Measurements from ENCODE around the gene NPHS1. TPM values are rescaled to one million over a fixed set of nuclear protein-coding genes. Genes with fewer than 3 reads are reported as not detected.

Gene NPHS1
- total RNA-seq, 4 donors from 2014 or later, result not detected

DNA sequence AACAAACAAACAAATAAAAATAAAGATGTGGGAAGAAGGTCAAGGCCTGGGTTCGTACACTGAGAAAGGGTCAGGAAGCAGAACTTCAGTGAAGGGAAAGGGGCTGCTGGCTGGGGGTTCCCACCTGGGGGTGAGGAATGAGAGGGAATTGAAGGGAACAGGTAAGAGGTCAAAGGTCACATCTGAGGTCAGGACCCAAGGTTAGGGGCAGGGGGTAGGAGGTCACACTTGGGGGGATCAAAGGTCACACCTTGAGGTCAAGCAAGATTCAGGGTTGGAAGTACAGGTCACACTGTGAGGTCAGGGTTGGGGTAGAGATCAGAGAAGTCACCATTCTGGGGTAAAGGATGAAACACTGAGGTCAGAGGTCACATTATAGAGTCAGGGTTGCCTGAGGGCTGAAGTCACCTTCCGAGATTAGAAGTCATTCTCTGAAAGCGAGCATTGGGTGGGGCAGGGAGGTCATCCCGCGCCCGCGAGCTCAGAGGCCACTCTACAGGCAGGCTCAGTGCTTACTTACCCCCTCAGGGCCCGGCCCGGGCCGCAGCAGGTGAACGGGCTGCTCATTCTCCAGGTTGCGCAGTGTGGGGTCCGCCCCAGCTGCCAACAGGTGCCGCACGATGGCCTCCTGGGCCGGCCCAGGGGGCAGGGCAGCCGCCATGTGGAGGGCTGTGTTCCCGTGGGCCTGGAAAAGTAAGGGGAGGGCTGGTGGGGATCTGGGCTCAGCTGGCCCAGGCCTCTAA is 37.2 kb upstream of the NPHS1 start:
- intact Hi-C loops (cut with DNase I), result loop anchor here (10.0 kb wide), 1 partner anchor 115 kb away; the partner anchor contains the start of gene ARHGAP33
- H3K9me3 ChIP-seq, result no peaks in the 10 kb centered on the region
- H3K4me3 ChIP-seq, result no peak overlapping the region
- TF ChIP-seq, protein P1, sequence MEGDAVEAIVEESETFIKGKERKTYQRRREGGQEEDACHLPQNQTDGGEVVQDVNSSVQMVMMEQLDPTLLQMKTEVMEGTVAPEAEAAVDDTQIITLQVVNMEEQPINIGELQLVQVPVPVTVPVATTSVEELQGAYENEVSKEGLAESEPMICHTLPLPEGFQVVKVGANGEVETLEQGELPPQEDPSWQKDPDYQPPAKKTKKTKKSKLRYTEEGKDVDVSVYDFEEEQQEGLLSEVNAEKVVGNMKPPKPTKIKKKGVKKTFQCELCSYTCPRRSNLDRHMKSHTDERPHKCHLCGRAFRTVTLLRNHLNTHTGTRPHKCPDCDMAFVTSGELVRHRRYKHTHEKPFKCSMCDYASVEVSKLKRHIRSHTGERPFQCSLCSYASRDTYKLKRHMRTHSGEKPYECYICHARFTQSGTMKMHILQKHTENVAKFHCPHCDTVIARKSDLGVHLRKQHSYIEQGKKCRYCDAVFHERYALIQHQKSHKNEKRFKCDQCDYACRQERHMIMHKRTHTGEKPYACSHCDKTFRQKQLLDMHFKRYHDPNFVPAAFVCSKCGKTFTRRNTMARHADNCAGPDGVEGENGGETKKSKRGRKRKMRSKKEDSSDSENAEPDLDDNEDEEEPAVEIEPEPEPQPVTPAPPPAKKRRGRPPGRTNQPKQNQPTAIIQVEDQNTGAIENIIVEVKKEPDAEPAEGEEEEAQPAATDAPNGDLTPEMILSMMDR (IDR thresholded peaks at IDR 0.05), result no peak
- no peak for TF ChIP-seq EP300 (IDR thresholded peaks at IDR 0.05)
- TF ChIP-seq POLR2A (IDR thresholded peaks at IDR 0.05; ENCODE audit: low read depth), result no peak
- no peak for TF ChIP-seq POLR2AphosphoS5 (IDR thresholded peaks at IDR 0.05)
- H3K4me1 ChIP-seq, result no peaks in the 10 kb centered on the region
- peaks cover 44 to 81% (median 63%) of the 10 kb centered on the region in 4 donors for H3K36me3 ChIP-seq
- H3K27me3 ChIP-seq, result no peaks in the 10 kb centered on the region
- DNase-seq (ENCODE audit: extremely low spot score), result no peak
- no peak overlapping the region for H3K27ac ChIP-seq (replicated peaks in 1 of 4)
- 91% methylated on average over 13 of the region's 18 CpGs for WGBS

DNA sequence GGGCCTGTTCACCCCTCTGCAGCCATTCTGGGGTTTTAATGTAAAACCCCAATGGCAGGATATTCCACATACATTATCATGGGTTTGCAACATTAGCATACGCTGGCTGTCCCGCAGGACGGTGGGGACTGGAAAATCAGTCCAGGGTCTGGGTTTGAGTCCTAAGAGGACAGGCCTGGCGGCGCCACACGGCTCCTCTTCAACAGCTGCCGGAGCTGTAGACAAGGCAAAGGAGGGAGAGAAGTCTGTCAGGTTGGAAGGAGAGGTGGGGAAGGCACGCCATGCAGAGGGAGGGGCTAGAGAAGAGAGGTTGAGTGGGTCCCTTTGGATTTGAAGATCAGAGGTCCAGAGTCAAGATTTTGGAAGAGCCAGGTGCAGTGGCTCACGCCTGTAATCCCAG is 36.1 kb upstream of the NPHS1 start:
- intact Hi-C loops (cut with DNase I), result loop anchor here (10.0 kb wide), 1 partner anchor 114 kb away; the partner anchor contains the start of gene ARHGAP33
- H3K4me1 ChIP-seq, result no peaks in the 10 kb centered on the region
- peaks cover 37 to 69% (median 53%) of the 10 kb centered on the region in 4 donors for H3K36me3 ChIP-seq
- no peaks in the 10 kb centered on the region for H3K9me3 ChIP-seq
- H3K27me3 ChIP-seq, result no peaks in the 10 kb centered on the region
- no peak for DNase-seq (ENCODE audit: extremely low spot score)
- no peak overlapping the region for H3K4me3 ChIP-seq
- WGBS, result 90% methylated on average over 9 of the region's 9 CpGs
- H3K27ac ChIP-seq (replicated peaks in 1 of 4), result no peak overlapping the region
- TF ChIP-seq POLR2AphosphoS5 (IDR thresholded peaks at IDR 0.05) (no peak), POLR2A (IDR thresholded peaks at IDR 0.05; ENCODE audit: low read depth) (no peak), EP300 (IDR thresholded peaks at IDR 0.05) (no peak)
- TF ChIP-seq, protein P1 (IDR thresholded peaks at IDR 0.05), result no peak

DNA sequence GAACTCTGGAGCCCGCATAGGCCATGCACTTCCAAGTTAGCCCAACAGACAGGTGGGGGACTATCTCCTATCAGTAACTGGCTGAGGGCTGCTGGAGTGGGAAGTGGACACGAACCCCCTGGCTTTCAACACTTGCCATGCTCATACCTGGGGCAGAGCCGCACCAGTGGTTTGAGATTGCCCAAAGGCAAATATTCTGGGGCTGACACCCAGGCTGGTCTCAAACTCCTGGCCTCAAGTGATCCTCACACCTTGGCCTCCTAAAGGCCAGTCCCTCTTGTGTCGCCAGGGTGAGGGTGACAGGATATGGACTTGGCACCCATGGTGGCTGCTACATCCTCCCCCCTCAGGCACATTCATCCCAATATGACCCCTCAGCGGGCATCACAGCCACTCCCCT is 34.9 kb upstream of the NPHS1 start:
- intact Hi-C loops (cut with DNase I), result loop anchor here (10.0 kb wide), 1 partner anchor 112 kb away; the partner anchor contains the start of gene ARHGAP33
- H3K36me3 ChIP-seq, result peaks cover 31 to 57% (median 43%) of the 10 kb centered on the region in 4 donors

DNA sequence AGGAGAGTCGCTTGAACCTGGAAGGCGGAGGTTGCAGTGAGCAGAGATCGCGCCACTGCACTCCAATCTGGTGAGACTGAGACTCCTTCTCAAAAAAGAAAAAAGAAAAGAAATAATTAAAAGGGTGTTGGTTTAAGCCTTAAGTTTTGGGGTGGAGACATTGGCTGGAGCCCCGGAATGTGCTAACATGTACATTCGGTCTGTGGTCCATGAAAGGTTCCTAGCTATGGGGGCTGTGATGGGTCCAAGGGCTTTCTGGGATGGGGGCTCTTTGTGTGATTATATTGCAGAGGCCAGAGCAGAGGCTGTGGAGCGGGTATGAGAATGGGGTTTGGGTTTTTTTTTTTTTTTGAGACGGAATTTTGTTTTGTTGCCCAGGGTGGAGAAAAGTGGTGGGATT is 33.6 kb upstream of the NPHS1 start:
- 93% methylated on average over 8 of the region's 8 CpGs for WGBS
- intact Hi-C loops (cut with DNase I), result loop anchor here (10.0 kb wide), 1 partner anchor 111 kb away; the partner anchor contains the start of gene ARHGAP33
- H3K4me3 ChIP-seq, result no peak overlapping the region
- peaks cover 29 to 45% (median 35%) of the 10 kb centered on the region in 4 donors for H3K36me3 ChIP-seq
- no peak for TF ChIP-seq POLR2AphosphoS5 (IDR thresholded peaks at IDR 0.05)
- TF ChIP-seq, protein P1 (IDR thresholded peaks at IDR 0.05), result no peak
- no peak for TF ChIP-seq EP300 (IDR thresholded peaks at IDR 0.05)
- TF ChIP-seq POLR2A (IDR thresholded peaks at IDR 0.05; ENCODE audit: low read depth), result no peak
- no peaks in the 10 kb centered on the region for H3K4me1 ChIP-seq
- no peaks in the 10 kb centered on the region for H3K27me3 ChIP-seq
- DNase-seq (ENCODE audit: extremely low spot score), result no peak
- H3K9me3 ChIP-seq, result no peaks in the 10 kb centered on the region
- H3K27ac ChIP-seq (replicated peaks in 1 of 4), result no peak overlapping the region

More for the DNA sequence above, 34.9 kb upstream of the NPHS1 start:
- Histone ChIP-seq H3K27ac (replicated peaks in 1 of 4) (no peak overlapping the region), H3K27me3 (no peaks in the 10 kb centered on the region), H3K4me3 (no peak overlapping the region), H3K4me1 (no peaks in the 10 kb centered on the region), H3K9me3 (no peaks in the 10 kb centered on the region)
- 84% methylated on average over 5 of the region's 5 CpGs for WGBS
- no peak for DNase-seq (ENCODE audit: extremely low spot score)
- TF ChIP-seq, protein P1 (IDR thresholded peaks at IDR 0.05), result no peak
- TF ChIP-seq POLR2A (IDR thresholded peaks at IDR 0.05; ENCODE audit: low read depth) (no peak), POLR2AphosphoS5 (IDR thresholded peaks at IDR 0.05) (no peak), EP300 (IDR thresholded peaks at IDR 0.05) (no peak)
